Panc1 (cell line): ENCODE results near the gene STAM. TPM values are rescaled to one million over a fixed set of nuclear protein-coding genes. Genes with fewer than 3 reads are reported as not detected.

Experiments
- ATAC-seq: fragments of 200-7000 bp; cut with Tn5 transposase; 2 replicates; pipeline ENCODE4 v1.9.1; 2020; ENCODE audit warnings: mild to moderate bottlenecking, moderate library complexity
- BruUV-seq: library from RNA; stranded (reverse); fragments of 400-500 nt; replicated peaks from 2 replicates; lab custom pipeline; 2021; lab: Mats Ljungman, UMichigan
- CTCF ChIA-PET: fragments of 300-600 bp; sonication (Branson Sonifier 250); formaldehyde crosslinking; loops from one replicate; lab custom pipeline; 2022; ENCODE audit warnings: antibody characterized with exemption; lab: Charles Lee
- POLR2A ChIA-PET: fragments of 300-600 bp; sonication (Branson Sonifier 250); formaldehyde crosslinking; loops from one replicate; lab custom pipeline; 2022; ENCODE audit warnings: antibody characterized with exemption; lab: Charles Lee
- DNase-seq: peaks from one replicate; pipeline ENCODE4 v3.0.0-alpha.2; 2010; ENCODE audit warnings: low read depth, low spot score
- H3K27ac ChIP-seq: 2 replicates; pipeline ENCODE4 v1.5.1; 2011; ENCODE audit warnings: mild to moderate bottlenecking, low read length, inconsistent platforms
- H3K27me3 ChIP-seq: fragments of 200-500 bp; sonication (Bioruptor generic); 2 replicates; pipeline ENCODE4 v1.6.0; 2014; ENCODE audit warnings: low read length, inconsistent platforms; ENCODE audit not compliant: control insufficient read depth, insufficient read depth
- H3K36me3 ChIP-seq: fragments of 200-500 bp; sonication (Bioruptor generic); 2 replicates; pipeline ENCODE4 v1.5.1; 2014; ENCODE audit warnings: inconsistent platforms, mild to moderate bottlenecking, low read length, moderate library complexity; ENCODE audit not compliant: control insufficient read depth, insufficient read depth
- H3K4me1 ChIP-seq: 2 replicates; pipeline ENCODE4 v1.5.1; 2011; ENCODE audit warnings: inconsistent platforms, mild to moderate bottlenecking, low read length, moderate library complexity; ENCODE audit not compliant: control insufficient read depth, insufficient read depth
- H3K4me3 ChIP-seq, 2 experiments: 2 replicates each; pipeline ENCODE4 v1.5.1; 2011 to 2012; ENCODE audit warnings: low read depth in 2 of 2, low read length in 2 of 2, mild to moderate bottlenecking in 2 of 2, inconsistent platforms in 1 of 2, moderate library complexity in 1 of 2
- H3K9me3 ChIP-seq: fragments of 200-500 bp; sonication (Bioruptor generic); 2 replicates; pipeline ENCODE4 v1.5.1; 2014; ENCODE audit warnings: low read depth, mild to moderate bottlenecking, inconsistent platforms, low read length, moderate library complexity; ENCODE audit not compliant: control insufficient read depth, insufficient read depth
- POLR2AphosphoS5 ChIP-seq: IDR thresholded peaks from 2 replicates; pipeline ENCODE4 v1.6.1; 2012; ENCODE audit warnings: mild to moderate bottlenecking, low read depth, low read length, moderate library complexity
- SIN3A ChIP-seq: IDR thresholded peaks from 2 replicates; pipeline ENCODE4 v1.6.1; 2012; ENCODE audit warnings: low read depth, mild to moderate bottlenecking, low read length, moderate library complexity, borderline replicate concordance; ENCODE audit not compliant: insufficient read depth
- TCF7L2 ChIP-seq: IDR thresholded peaks from 2 replicates; pipeline ENCODE4 v1.6.1; 2011; ENCODE audit warnings: mild to moderate bottlenecking, low read depth, low read length, inconsistent platforms
- in situ Hi-C: cut with HindIII; loops from 2 replicates; pipeline ENCODE4 v1.10.0; 2016; ENCODE audit warnings: low sequenced_read_pairs, low pct_unique_long_range_greater_than_20kb
- intact Hi-C: fragments of 100-400 bp; cut with micrococcal nuclease; formaldehyde crosslinking; loops from one replicate; pipeline ENCODE4 v1.10.0; 2022; ENCODE audit not compliant: unreplicated experiment
- total RNA-seq: library from RNA; stranded (reverse); gene quantifications from one replicate; pipeline ENCODE4 v1.2.1, GENCODE V29; 2021; ENCODE audit not compliant: unreplicated experiment
- TF ChIP-seq, protein P1 (sequence below): fragments of 450-650 bp; IDR thresholded peaks from 2 replicates; pipeline ENCODE4 v1.5.1; 2017; ENCODE audit warnings: mild to moderate bottlenecking
- TF ChIP-seq, protein P2 (sequence below), 2 experiments: IDR thresholded peaks; 2 replicates each; pipeline ENCODE4 v1.6.1; 2011 to 2012; ENCODE audit warnings: low read depth in 2 of 2, control low read depth in 1 of 2, low read length in 1 of 2, mild to moderate bottlenecking in 1 of 2, moderate library complexity in 1 of 2; ENCODE audit not compliant: insufficient read depth in 1 of 2

The STAM gene
- total RNA-seq, 1 experiment from 2014 or later, result 18.9 TPM

DNA sequence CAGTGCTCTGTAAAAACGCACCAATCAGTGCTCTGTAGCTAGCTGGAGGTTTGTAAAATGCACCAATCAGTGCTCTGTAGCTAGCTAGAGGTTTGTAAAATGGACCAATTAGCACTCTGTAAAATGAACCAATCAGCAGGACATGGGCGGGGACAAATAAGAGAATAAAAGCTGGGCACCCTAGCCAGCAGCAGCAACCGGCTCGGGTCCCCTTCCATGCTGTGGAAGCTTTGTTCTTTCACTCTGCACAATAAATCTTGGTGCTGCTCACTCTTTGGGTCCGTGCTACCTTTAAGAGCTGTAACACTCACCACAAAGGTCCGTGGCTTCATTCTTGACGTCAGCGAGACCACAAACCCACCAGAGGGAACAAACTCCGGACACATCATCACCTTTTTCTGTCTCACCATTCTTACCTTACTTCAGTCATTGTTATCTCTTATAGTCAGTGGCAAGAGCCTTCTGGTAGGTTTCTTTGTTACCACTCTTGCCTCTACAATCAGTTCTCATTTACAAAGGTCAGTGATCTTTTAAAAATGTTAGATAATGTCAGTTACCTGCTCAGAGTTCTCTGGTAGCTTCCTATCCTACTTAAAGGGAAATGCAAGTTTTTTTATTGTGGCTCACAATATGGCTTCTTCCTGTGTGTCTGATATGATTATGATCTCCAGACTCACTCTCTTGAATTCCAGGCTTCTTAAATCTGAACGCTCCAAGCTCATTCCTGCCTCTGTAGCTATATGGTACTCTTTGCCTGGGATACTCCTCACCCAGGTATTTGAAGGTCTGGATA, 4.5 kb downstream of the STAM start:
- no TSS peak for BruUV-seq
- Histone ChIP-seq H3K4me1 (peaks cover 19% of the 10 kb centered on the region; the same call in 1 of the 2 replicates), H3K27ac (peak overlapping the region; percentile 24; the same call in 1 of the 2 replicates), H3K4me3 (no peak overlapping the region), H3K27me3 (no peaks in the 10 kb centered on the region), H3K9me3 (peaks cover 6% of the 10 kb centered on the region; the same call in 1 of the 2 replicates), H3K36me3 (peaks cover 13% of the 10 kb centered on the region; the same call in 1 of the 2 replicates)
- ChIA-PET POLR2A (no interaction called here), CTCF (no interaction called here)
- in situ Hi-C loops, result no loop called here
- no peak for DNase-seq
- ATAC-seq, result no peak
- TF ChIP-seq POLR2AphosphoS5, result no peak
- intact Hi-C loops, result no loop called here

DNA sequence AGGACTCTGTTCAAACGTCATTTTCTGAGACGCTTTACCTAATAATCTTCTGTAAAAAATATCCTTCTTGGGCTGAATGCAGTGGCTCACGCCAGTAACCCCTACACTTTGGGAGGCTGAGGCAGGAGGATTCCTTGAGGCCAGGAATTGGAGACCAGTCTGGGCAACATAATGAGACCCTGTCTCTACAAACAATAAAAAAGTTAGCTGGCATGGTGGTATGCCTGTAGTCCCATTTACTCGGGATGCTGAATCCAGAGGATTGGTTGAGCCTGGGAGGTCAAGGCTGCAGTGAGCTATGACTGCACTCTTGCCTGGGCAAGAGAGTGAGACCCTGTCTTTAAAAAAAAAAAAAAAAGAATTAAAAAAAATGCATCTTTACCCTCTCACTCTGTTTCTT, 5.1 kb downstream of the STAM start:
- no peaks in the 10 kb centered on the region for H3K27me3 ChIP-seq
- ATAC-seq (no peak), DNase-seq (no peak)
- peaks cover 19% of the 10 kb centered on the region; the same call in 1 of the 2 replicates for H3K4me1 ChIP-seq
- peaks cover 10% of the 10 kb centered on the region; the same call in 1 of the 2 replicates for H3K36me3 ChIP-seq
- ChIA-PET CTCF (no interaction called here), POLR2A (no interaction called here)
- H3K9me3 ChIP-seq, result peaks cover 8% of the 10 kb centered on the region; the same call in 1 of the 2 replicates
- H3K27ac ChIP-seq, result peak overlapping the region; percentile 24; the same call in 1 of the 2 replicates
- in situ Hi-C loops, result no loop called here
- BruUV-seq, result no TSS peak
- H3K4me3 ChIP-seq, result no peak overlapping the region
- no peak for TF ChIP-seq SIN3A
- TF ChIP-seq, protein P1, sequence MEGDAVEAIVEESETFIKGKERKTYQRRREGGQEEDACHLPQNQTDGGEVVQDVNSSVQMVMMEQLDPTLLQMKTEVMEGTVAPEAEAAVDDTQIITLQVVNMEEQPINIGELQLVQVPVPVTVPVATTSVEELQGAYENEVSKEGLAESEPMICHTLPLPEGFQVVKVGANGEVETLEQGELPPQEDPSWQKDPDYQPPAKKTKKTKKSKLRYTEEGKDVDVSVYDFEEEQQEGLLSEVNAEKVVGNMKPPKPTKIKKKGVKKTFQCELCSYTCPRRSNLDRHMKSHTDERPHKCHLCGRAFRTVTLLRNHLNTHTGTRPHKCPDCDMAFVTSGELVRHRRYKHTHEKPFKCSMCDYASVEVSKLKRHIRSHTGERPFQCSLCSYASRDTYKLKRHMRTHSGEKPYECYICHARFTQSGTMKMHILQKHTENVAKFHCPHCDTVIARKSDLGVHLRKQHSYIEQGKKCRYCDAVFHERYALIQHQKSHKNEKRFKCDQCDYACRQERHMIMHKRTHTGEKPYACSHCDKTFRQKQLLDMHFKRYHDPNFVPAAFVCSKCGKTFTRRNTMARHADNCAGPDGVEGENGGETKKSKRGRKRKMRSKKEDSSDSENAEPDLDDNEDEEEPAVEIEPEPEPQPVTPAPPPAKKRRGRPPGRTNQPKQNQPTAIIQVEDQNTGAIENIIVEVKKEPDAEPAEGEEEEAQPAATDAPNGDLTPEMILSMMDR, result no peak
- TF ChIP-seq, protein P2, sequence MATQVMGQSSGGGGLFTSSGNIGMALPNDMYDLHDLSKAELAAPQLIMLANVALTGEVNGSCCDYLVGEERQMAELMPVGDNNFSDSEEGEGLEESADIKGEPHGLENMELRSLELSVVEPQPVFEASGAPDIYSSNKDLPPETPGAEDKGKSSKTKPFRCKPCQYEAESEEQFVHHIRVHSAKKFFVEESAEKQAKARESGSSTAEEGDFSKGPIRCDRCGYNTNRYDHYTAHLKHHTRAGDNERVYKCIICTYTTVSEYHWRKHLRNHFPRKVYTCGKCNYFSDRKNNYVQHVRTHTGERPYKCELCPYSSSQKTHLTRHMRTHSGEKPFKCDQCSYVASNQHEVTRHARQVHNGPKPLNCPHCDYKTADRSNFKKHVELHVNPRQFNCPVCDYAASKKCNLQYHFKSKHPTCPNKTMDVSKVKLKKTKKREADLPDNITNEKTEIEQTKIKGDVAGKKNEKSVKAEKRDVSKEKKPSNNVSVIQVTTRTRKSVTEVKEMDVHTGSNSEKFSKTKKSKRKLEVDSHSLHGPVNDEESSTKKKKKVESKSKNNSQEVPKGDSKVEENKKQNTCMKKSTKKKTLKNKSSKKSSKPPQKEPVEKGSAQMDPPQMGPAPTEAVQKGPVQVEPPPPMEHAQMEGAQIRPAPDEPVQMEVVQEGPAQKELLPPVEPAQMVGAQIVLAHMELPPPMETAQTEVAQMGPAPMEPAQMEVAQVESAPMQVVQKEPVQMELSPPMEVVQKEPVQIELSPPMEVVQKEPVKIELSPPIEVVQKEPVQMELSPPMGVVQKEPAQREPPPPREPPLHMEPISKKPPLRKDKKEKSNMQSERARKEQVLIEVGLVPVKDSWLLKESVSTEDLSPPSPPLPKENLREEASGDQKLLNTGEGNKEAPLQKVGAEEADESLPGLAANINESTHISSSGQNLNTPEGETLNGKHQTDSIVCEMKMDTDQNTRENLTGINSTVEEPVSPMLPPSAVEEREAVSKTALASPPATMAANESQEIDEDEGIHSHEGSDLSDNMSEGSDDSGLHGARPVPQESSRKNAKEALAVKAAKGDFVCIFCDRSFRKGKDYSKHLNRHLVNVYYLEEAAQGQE (IDR thresholded peaks at IDR 0.05; ENCODE audit: insufficient read depth in 1 of 2, low read depth in 2 of 2, low read length in 1 of 2), result no peak
- no peak for TF ChIP-seq POLR2AphosphoS5
- no peak for TF ChIP-seq TCF7L2
- intact Hi-C loops, result no loop called here

DNA sequence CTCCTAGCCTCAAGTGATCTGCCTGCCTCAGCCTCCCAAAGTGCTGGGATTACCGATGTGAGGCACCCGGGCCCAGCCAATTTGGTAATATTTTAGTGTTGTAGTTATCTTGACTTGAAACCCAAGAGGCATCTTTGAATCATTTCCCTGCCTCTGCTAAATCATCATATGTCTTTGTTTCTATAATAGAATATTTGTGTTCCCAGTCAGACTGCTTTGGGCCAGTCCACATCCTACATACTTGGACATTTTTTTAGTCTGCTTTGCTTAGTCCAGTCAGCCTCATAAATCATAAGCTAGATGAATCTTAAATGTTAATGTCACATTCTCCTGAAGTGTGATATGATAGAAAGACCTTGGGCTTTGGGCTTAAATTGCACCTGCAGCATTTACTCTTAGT, 5.9 kb downstream of the STAM start:
- Histone ChIP-seq H3K27ac (no peak overlapping the region), H3K36me3 (peaks cover 2% of the 10 kb centered on the region; the same call in 1 of the 2 replicates), H3K4me1 (peaks cover 19% of the 10 kb centered on the region; the same call in 1 of the 2 replicates), H3K4me3 (no peak overlapping the region), H3K27me3 (no peaks in the 10 kb centered on the region), H3K9me3 (peaks cover 8% of the 10 kb centered on the region; the same call in 1 of the 2 replicates)
- no peak for DNase-seq
- POLR2A ChIA-PET, result no interaction called here
- CTCF ChIA-PET, result no interaction called here
- TF ChIP-seq, protein P2 (IDR thresholded peaks at IDR 0.05; ENCODE audit: insufficient read depth in 1 of 2, low read depth in 2 of 2, low read length in 1 of 2), result no peak
- TF ChIP-seq, protein P1, result no peak
- TF ChIP-seq SIN3A (no peak), POLR2AphosphoS5 (no peak), TCF7L2 (no peak)
- no peak for ATAC-seq
- BruUV-seq, result no TSS peak
- intact Hi-C loops (no loop called here), in situ Hi-C loops (no loop called here)
